Common myeloid progenitor, CD34-positive (primary cell): ENCODE measurements around the gene CD68.

Experiments used
- CTCF ChIA-PET: fragments of 350-600 bp; sonication (Branson Sonifier 250); formaldehyde crosslinking; loops from one replicate; lab custom pipeline; 2021; ENCODE audit warnings: antibody characterized with exemption; lab: Charles Lee
- POLR2A ChIA-PET: fragments of 350-600 bp; sonication (Branson Sonifier 250); formaldehyde crosslinking; loops from one replicate; lab custom pipeline; 2021; ENCODE audit warnings: antibody characterized with exemption; lab: Charles Lee
- DNase-seq, 3 donors: peaks; one replicate each; pipeline versions ENCODE4 v3.0.0 to v3.0.0-alpha.2; 2013
- H3K27ac ChIP-seq, 2 experiments: 1 replicate in 1 of 2; 2 replicates in 1 of 2; pipeline ENCODE4 v1.7.0; 2013; ENCODE audit warnings: inconsistent platforms in 2 of 2, low read length in 2 of 2, mild to moderate bottlenecking in 2 of 2, low read depth in 1 of 2, moderate library complexity in 1 of 2; ENCODE audit not compliant: severe bottlenecking in 2 of 2, insufficient read depth in 1 of 2, poor library complexity in 1 of 2
- H3K27me3 ChIP-seq, 5 experiments: replicated peaks in 2 of 5; 1 replicate in 3 of 5; 2 replicates in 2 of 5; pipeline versions ENCODE4 v1.6.1 to v1.7.0; 2013; ENCODE audit warnings: low read length in 4 of 5, mild to moderate bottlenecking in 2 of 5, moderate library complexity in 2 of 5, inconsistent platforms in 1 of 5; ENCODE audit not compliant: insufficient read depth in 5 of 5, control insufficient read depth in 4 of 5
- H3K36me3 ChIP-seq, 4 experiments: 1 replicate in 2 of 4; 2 replicates in 2 of 4; pipeline versions ENCODE4 v1.6.1 to v1.7.0; 2013; ENCODE audit warnings: low read length in 3 of 4, control low read depth in 1 of 4, mild to moderate bottlenecking in 1 of 4; ENCODE audit not compliant: control insufficient read depth in 4 of 4, insufficient read depth in 4 of 4
- H3K4me1 ChIP-seq, 4 experiments: 1 replicate in 3 of 4; 2 replicates in 1 of 4; pipeline versions ENCODE4 v1.6.1 to v1.7.1; 2013; ENCODE audit warnings: low read length in 3 of 4, mild to moderate bottlenecking in 3 of 4, control low read depth in 1 of 4, inconsistent platforms in 1 of 4, moderate library complexity in 1 of 4; ENCODE audit not compliant: control insufficient read depth in 4 of 4, insufficient read depth in 4 of 4; ENCODE audit errors: control extremely low read depth in 1 of 4
- H3K4me3 ChIP-seq, 7 experiments: 1 replicate in 4 of 7; 2 replicates in 3 of 7; pipeline versions ENCODE4 v1.5.1 to v1.7.0; 2013; ENCODE audit warnings: mild to moderate bottlenecking in 7 of 7, low read length in 6 of 7, moderate library complexity in 6 of 7, inconsistent platforms in 2 of 7, low read depth in 2 of 7, control low read depth in 1 of 7; ENCODE audit not compliant: insufficient read depth in 4 of 7, control insufficient read depth in 1 of 7; ENCODE audit errors: extremely low read depth in 1 of 7
- H3K9me3 ChIP-seq, 5 experiments: 1 replicate in 4 of 5; 2 replicates in 1 of 5; pipeline versions ENCODE4 v1.6.1 to v1.7.1; 2013; ENCODE audit warnings: low read length in 4 of 5, mild to moderate bottlenecking in 2 of 5, inconsistent platforms in 1 of 5, low read depth in 1 of 5, moderate library complexity in 1 of 5; ENCODE audit not compliant: control insufficient read depth in 4 of 5, insufficient read depth in 2 of 5; ENCODE audit errors: control extremely low read depth in 1 of 5
- WGBS: methylation state at CpG from one replicate; pipeline ENCODE4 v1.1.5; 2013; ENCODE audit not compliant: insufficient coverage; 5-methylcytosine and 5-hydroxymethylcytosine counted together

The CD68 gene

GRCh38 chr17:7555320-7555948, 24.0 kb upstream of the CD68 start:
- WGBS: 81% methylated on average over 9 of the region's 10 CpGs
- Histone ChIP-seq H3K36me3 (peaks cover 0 to 3% (median under 1%) of the 10 kb centered on the region in 4 experiments), H3K27ac (no peak overlapping the region)

GRCh38 chr17:7556627-7557026, 22.8 kb upstream of the CD68 start:
- H3K27ac ChIP-seq: peak overlapping the region in 1 of 2 experiments; percentile 87
- 97% methylated on average over 11 of the region's 12 CpGs for WGBS
- no peaks in the 10 kb centered on the region for H3K27me3 ChIP-seq
- ChIA-PET POLR2A (no interaction called here), CTCF (interaction anchor here (1.1 to 21.7 kb wide), 4 partner anchors 10 to 227 kb away, joined by 3 to 515 read pairs (median 4); no protein-coding TSS in a partner anchor)
- peaks cover 11 to 85% (median 76%) of the 10 kb centered on the region in 4 experiments for H3K4me1 ChIP-seq
- peaks cover 0 to 4% (median 0%) of the 10 kb centered on the region in 4 experiments for H3K36me3 ChIP-seq
- H3K4me3 ChIP-seq: no peak overlapping the region
- no peaks in the 10 kb centered on the region for H3K9me3 ChIP-seq
- DNase-seq: no peak

More at GRCh38 chr17:7555320-7555948, 24.0 kb upstream of the CD68 start:
- ChIA-PET CTCF (interaction anchor here (21.7 kb wide), 1 partner anchor 40 kb away, joined by 515 read pairs; no protein-coding TSS in a partner anchor), POLR2A (no interaction called here)
- Histone ChIP-seq H3K9me3 (no peaks in the 10 kb centered on the region), H3K27me3 (no peaks in the 10 kb centered on the region), H3K4me1 (peaks cover 11 to 86% (median 77%) of the 10 kb centered on the region in 4 experiments), H3K4me3 (no peak overlapping the region)
- DNase-seq: peak in 1 of 3 donors; percentile 43

- ChIA-PET POLR2A (interaction anchor here (5.4 kb wide), 1 partner anchor 43 kb away, joined by 45 read pairs; no protein-coding TSS in a partner anchor), CTCF (interaction anchor here (1.1 to 21.7 kb wide), 5 partner anchors 11 to 228 kb away, joined by 3 to 515 read pairs (median 4); partner anchors contain the start of gene MPDU1)
- Histone ChIP-seq H3K4me1 (peaks cover 11 to 80% (median 74%) of the 10 kb centered on the region in 4 experiments), H3K9me3 (no peaks in the 10 kb centered on the region), H3K36me3 (peaks cover 0 to 4% (median 0%) of the 10 kb centered on the region in 4 experiments), H3K4me3 (peak overlapping the region in 2 of 7 experiments; percentile 74 to 84), H3K27ac (peak overlapping the region; percentile 50 to 87), H3K27me3 (no peaks in the 10 kb centered on the region)
- 82% methylated on average over 16 of the region's 19 CpGs for WGBS
- no peak for DNase-seq
These were observed 22.2 kb upstream of the CD68 start for GRCh38 chr17:7557147-7557764.

GRCh38 chr17:7557775-7558543, 21.5 kb upstream of the CD68 start:
- Histone ChIP-seq H3K36me3 (peaks cover 0 to 4% (median 0%) of the 10 kb centered on the region in 4 experiments), H3K4me1 (peaks cover 15 to 81% (median 73%) of the 10 kb centered on the region in 4 experiments), H3K9me3 (no peaks in the 10 kb centered on the region), H3K4me3 (peak overlapping the region in 6 of 7 experiments; percentile 2 to 84 (median 76)), H3K27ac (peak overlapping the region; percentile 70 to 87), H3K27me3 (no peaks in the 10 kb centered on the region)
- ChIA-PET POLR2A (interaction anchor here (0.6 to 5.4 kb wide), 5 partner anchors 9 to 190 kb away, joined by 3 to 45 read pairs (median 8); partner anchors contain the start of genes POLR2A, TMEM102 and TNFSF12), CTCF (interaction anchor here (0.7 to 21.7 kb wide), 8 partner anchors 11 to 228 kb away, joined by 3 to 515 read pairs (median 4); partner anchors contain the start of gene MPDU1)
- peak in 2 of 3 donors; percentile 83 to 87 for DNase-seq
- WGBS: 4% methylated on average over 19 of the region's 21 CpGs

- Histone ChIP-seq H3K27me3 (no peaks in the 10 kb centered on the region), H3K4me3 (peak within 1 kb of the TSS; percentile 2 to 84 (median 74)), H3K36me3 (peaks cover 0 to 8% (median 0%) of the 10 kb centered on the region in 4 experiments), H3K27ac (peak within 1 kb of the TSS; percentile 70 to 87), H3K9me3 (no peaks in the 10 kb centered on the region), H3K4me1 (peaks cover 13 to 79% (median 67%) of the 10 kb centered on the region in 4 experiments)
- peak in 2 of 3 donors; percentile 84 to 87 for DNase-seq
- CTCF ChIA-PET: interaction anchor here (0.7 to 21.7 kb wide), 5 partner anchors 11 to 55 kb away, joined by 3 to 515 read pairs (median 18); no protein-coding TSS in a partner anchor
- WGBS: 0% methylated on average over 13 of the region's 16 CpGs
- POLR2A ChIA-PET: interaction anchor here (0.6 to 5.4 kb wide), 6 partner anchors 9 to 191 kb away, joined by 3 to 45 read pairs (median 6); partner anchors contain the start of genes POLR2A, TMEM102 and TNFSF12
These were observed 20.7 kb upstream of the CD68 start, which contains the start of gene TNFSF13 for GRCh38 chr17:7558544-7559319. TSS of gene TNFSF13 (plus strand) at chr17:7558750. CDS start at chr17:7559040, 290 bp downstream.
